HCT116 (cell line): ENCODE measurements around the gene NDC80. TPM values are rescaled to one million over a fixed set of nuclear protein-coding genes. Genes with fewer than 3 reads are reported as not detected.

Source experiments
- ATAC-seq: fragments of 200-7000 bp; cut with Tn5 transposase; 2 replicates; pipeline ENCODE4 v1.9.1; 2020; ENCODE audit warnings: mild to moderate bottlenecking, moderate library complexity
- BruUV-seq: library from RNA; stranded (reverse); fragments of 400-500 nt; replicated peaks from 2 replicates; lab custom pipeline; 2021; lab: Mats Ljungman, UMichigan
- CTCF ChIA-PET: fragments of 300-600 bp; sonication (Branson Sonifier 250); formaldehyde crosslinking; loops from one replicate; lab custom pipeline; 2021; ENCODE audit warnings: antibody characterized with exemption; lab: Charles Lee
- POLR2A ChIA-PET: fragments of 300-600, 350-600 bp; sonication (Branson Sonifier 250); formaldehyde crosslinking; loops from one replicate; lab custom pipeline; 2021; ENCODE audit warnings: antibody characterized with exemption; lab: Charles Lee
- RAD21 ChIA-PET, 2 experiments: fragments of 300-600 bp; sonication (Branson Sonifier 250); formaldehyde crosslinking; loops; one replicate each; lab custom pipeline; 2023; ENCODE audit warnings: low total read pairs in 2 of 2; ENCODE audit not compliant: uncharacterized antibody in 2 of 2, unreplicated experiment in 2 of 2, low non-redundant PET in 1 of 2; lab: Charles Lee
- DNase-seq: peaks from one replicate; pipeline ENCODE4 v3.0.0-alpha.2; 2010; ENCODE audit warnings: low read depth, low spot score
- H2AFZ ChIP-seq: fragments of 200-600 bp; shearing (Covaris generic), sonication (generic); 2 replicates; pipeline ENCODE4 v1.6.1; 2017; ENCODE audit warnings: low read depth, mixed run types, mixed read lengths, antibody characterized with exemption, low read length; ENCODE audit not compliant: poor library complexity, severe bottlenecking
- H3K27ac ChIP-seq: 2 replicates; pipeline ENCODE4 v1.5.1; 2012; ENCODE audit warnings: low read depth, low read length
- H3K27me3 ChIP-seq: fragments of 200-600 bp; sonication (generic); 2 replicates; pipeline ENCODE4 v1.6.1; 2016; ENCODE audit warnings: mixed run types, low read length, mixed read lengths; ENCODE audit not compliant: insufficient read depth
- H3K36me3 ChIP-seq, 2 experiments: fragments of 200-500 bp in 1 of 2; fragments of 200-600 bp in 1 of 2; sonication (Bioruptor generic) in 1 of 2; sonication (generic) in 1 of 2; 2 replicates each; pipeline versions ENCODE4 v1.5.1 to v1.6.1; 2014 to 2016; ENCODE audit warnings: low read length in 2 of 2, inconsistent platforms in 1 of 2, mixed read lengths in 1 of 2, mixed run types in 1 of 2; ENCODE audit not compliant: insufficient read depth in 2 of 2, control insufficient read depth in 1 of 2
- H3K4me1 ChIP-seq, 2 experiments: fragments of 200-600 bp in 1 of 2; sonication (generic) in 1 of 2; 2 replicates each; pipeline versions ENCODE4 v1.5.1 to v1.6.1; 2012 to 2017; ENCODE audit warnings: low read length in 2 of 2, inconsistent platforms in 1 of 2, mild to moderate bottlenecking in 1 of 2, mixed read lengths in 1 of 2, mixed run types in 1 of 2, moderate library complexity in 1 of 2; ENCODE audit not compliant: insufficient read depth in 2 of 2, control insufficient read depth in 1 of 2
- H3K4me2 ChIP-seq: fragments of 200-600 bp; sonication (generic); 2 replicates; pipeline ENCODE4 v1.6.1; 2017; ENCODE audit warnings: mixed run types, low read length, mixed read lengths
- H3K4me3 ChIP-seq, 2 experiments: fragments of 200-600 bp in 1 of 2; sonication (generic) in 1 of 2; replicated peaks in 1 of 2; 2 replicates each; pipeline ENCODE4 v1.5.1; 2011 to 2016; ENCODE audit warnings: low read length in 2 of 2, control low read depth in 1 of 2, low read depth in 1 of 2, mild to moderate bottlenecking in 1 of 2, mixed read lengths in 1 of 2, mixed run types in 1 of 2
- H3K79me2 ChIP-seq: fragments of 200-600 bp; sonication (generic); 2 replicates; pipeline ENCODE4 v1.6.1; 2017; ENCODE audit warnings: mild to moderate bottlenecking, mixed run types, low read length, moderate library complexity, mixed read lengths; ENCODE audit not compliant: insufficient read depth
- H3K9ac ChIP-seq: fragments of 200-600 bp; sonication (generic); 2 replicates; pipeline ENCODE4 v1.6.1; 2016; ENCODE audit warnings: low read length, mixed read lengths
- H3K9me2 ChIP-seq: fragments of 200-600 bp; sonication (generic), shearing (Covaris generic); 2 replicates; pipeline ENCODE4 v1.6.1; 2017; ENCODE audit warnings: mixed run types, mild to moderate bottlenecking, moderate library complexity; ENCODE audit not compliant: insufficient read depth
- H3K9me3 ChIP-seq, 2 experiments: fragments of 200-500 bp in 1 of 2; fragments of 200-600 bp in 1 of 2; sonication (Bioruptor generic) in 1 of 2; sonication (generic) in 1 of 2; 2 replicates each; pipeline ENCODE4 v1.6.1; 2014 to 2017; ENCODE audit warnings: low read length in 2 of 2, mixed read lengths in 2 of 2, inconsistent platforms in 1 of 2, low read depth in 1 of 2, mild to moderate bottlenecking in 1 of 2, mixed run types in 1 of 2, moderate library complexity in 1 of 2; ENCODE audit not compliant: control insufficient read depth in 1 of 2, insufficient read depth in 1 of 2
- H4K20me1 ChIP-seq: fragments of 200-600 bp; sonication (generic), shearing (Covaris generic); 2 replicates; pipeline ENCODE4 v1.6.1; 2017; ENCODE audit warnings: mixed run types, mild to moderate bottlenecking, moderate library complexity; ENCODE audit not compliant: insufficient read depth
- CBX3 ChIP-seq: IDR thresholded peaks from 2 replicates; pipeline ENCODE4 v1.6.1; 2012; ENCODE audit warnings: low read depth
- CTCF ChIP-seq, 3 experiments: fragments of 200-600 bp in 1 of 3; sonication (generic) in 1 of 3; IDR thresholded peaks in 2 of 3; conservative IDR thresholded peaks in 1 of 3; 2 replicates each; pipeline ENCODE4 v1.5.1; 2012 to 2017; ENCODE audit warnings: low read depth in 2 of 3, low read length in 2 of 3, antibody characterized with exemption in 1 of 3, borderline replicate concordance in 1 of 3, control low read depth in 1 of 3, mild to moderate bottlenecking in 1 of 3, mixed read lengths in 1 of 3, mixed run types in 1 of 3, moderate library complexity in 1 of 3; ENCODE audit not compliant: insufficient read depth in 1 of 3
- EGR1 ChIP-seq: IDR thresholded peaks from 2 replicates; pipeline ENCODE4 v1.6.1; 2012; ENCODE audit warnings: low read depth
- REST ChIP-seq: IDR thresholded peaks from 2 replicates; pipeline ENCODE4 v1.6.1; 2012; ENCODE audit warnings: low read depth
- intact Hi-C: fragments of 100-400 bp; cut with micrococcal nuclease; formaldehyde crosslinking; loops from 2 replicates; pipeline ENCODE4 v1.10.0; 2022
- total RNA-seq: library from RNA; stranded (reverse); gene quantifications from one replicate; pipeline ENCODE4 v1.2.1, GENCODE V29; 2021; ENCODE audit not compliant: unreplicated experiment

The NDC80 gene
- total RNA-seq, 1 experiment from 2014 or later = 46.0 TPM

GRCh38 chr18:2662990-2663389 is 91.6 kb downstream of the NDC80 start:
- RAD21 ChIA-PET = no interaction called here
- Histone ChIP-seq H3K79me2 (peaks cover 98% of the 10 kb centered on the region), H3K9ac (no peak overlapping the region), H3K4me1 (peaks cover 16 to 17% of the 10 kb centered on the region in 2 experiments), H3K4me3 (no peak overlapping the region), H3K36me3 (peaks cover 10 to 14% of the 10 kb centered on the region in 2 experiments), H2AFZ (no peak overlapping the region), H3K27ac (no peak overlapping the region), H3K4me2 (no peak overlapping the region), H4K20me1 (peaks cover 23% of the 10 kb centered on the region; the same call in 1 of the 2 replicates), H3K27me3 (no peaks in the 10 kb centered on the region), H3K9me3 (no peaks in the 10 kb centered on the region), H3K9me2 (no peaks in the 10 kb centered on the region)
- CTCF ChIA-PET = no interaction called here
- BruUV-seq = no TSS peak
- DNase-seq (no peak), ATAC-seq (no peak)
- intact Hi-C loops = no loop called here
- POLR2A ChIA-PET = no interaction called here
- TF ChIP-seq CBX3 (no peak), EGR1 (no peak), CTCF (IDR thresholded peaks at IDR 0.05 in 2 of 3, conservative IDR thresholded peaks at IDR 0.05 in 1 of 3; ENCODE audit: borderline replicate concordance in 1 of 3, insufficient read depth in 1 of 3, low read depth in 2 of 3, low read length in 2 of 3) (no peak), REST (no peak)

Other genes with a start within 250 kb of the NDC80 start
- gene METTL4, start 52 bp upstream of the NDC80 start, total RNA-seq = 15.5 TPM
- 48.6 TPM for gene SMCHD1, start 84.2 kb downstream of the NDC80 start, total RNA-seq